ENCODE results near the gene BCAR1. TPM values are rescaled to one million over a fixed set of nuclear protein-coding genes. Genes with fewer than 3 reads are reported as not detected.

Gene BCAR1
- total RNA-seq, 3 donors from 2014 or later (not counting 1 experiment from before 2014, with no cell fraction given) = not detected

- Mint-ChIP-seq H3K4me1 (peaks cover 13 to 22% of the 10 kb centered on the region in 2 donors), H3K36me3 (peaks cover 18% of the 10 kb centered on the region), H3K9me3 (no peaks in the 10 kb centered on the region), H3K27me3 (ENCODE audit: low read depth in 2 of 2) (peaks cover 63 to 74% of the 10 kb centered on the region in 2 donors), H3K4me3 (peak overlapping the region; percentile 50), H3K27ac (no peak overlapping the region)
- no peak for DNase-seq
- peaks cover 2% of the 10 kb centered on the region for H3K9me3 ChIP-seq (ENCODE audit: control insufficient read depth, insufficient read depth, low read length)
- H3K36me3 ChIP-seq (ENCODE audit: control insufficient read depth, insufficient read depth, low read length) = peaks cover 8% of the 10 kb centered on the region
- no peak for TF ChIP-seq CTCF (IDR thresholded peaks at IDR 0.05)
- H3K4me3 ChIP-seq (ENCODE audit: low read length) = no peak overlapping the region
- H3K27me3 ChIP-seq (ENCODE audit: control insufficient read depth, insufficient read depth, low read length) = peaks cover 45% of the 10 kb centered on the region
- H3K27ac ChIP-seq (ENCODE audit: low read length) = no peak overlapping the region
- ATAC-seq = no peak
- peaks cover 19% of the 10 kb centered on the region for H3K4me1 ChIP-seq (ENCODE audit: control insufficient read depth, insufficient read depth, low read length)
- intact Hi-C loops (cut with micrococcal nuclease) = loop anchor here (5.0 kb wide), 1 partner anchor 35 kb away; no protein-coding TSS in a partner anchor
- 88% methylated on average over 5 of the region's 5 CpGs for WGBS (ENCODE audit: insufficient coverage)
Measured at GRCh38 chr16:75287708-75288107, 36.3 kb upstream of the BCAR1 start.

- H3K4me3 ChIP-seq (ENCODE audit: low read length) = no peak overlapping the region
- H3K36me3 ChIP-seq (ENCODE audit: control insufficient read depth, insufficient read depth, low read length) = peaks cover 2% of the 10 kb centered on the region
- TF ChIP-seq CTCF (IDR thresholded peaks at IDR 0.05) = no peak
- peaks cover 2% of the 10 kb centered on the region for H3K9me3 ChIP-seq (ENCODE audit: control insufficient read depth, insufficient read depth, low read length)
- no peak for DNase-seq
- no peak for ATAC-seq
- no peak overlapping the region for H3K27ac Mint-ChIP-seq
- H3K9me3 Mint-ChIP-seq = no peaks in the 10 kb centered on the region
- peaks cover 19% of the 10 kb centered on the region for H3K4me1 ChIP-seq (ENCODE audit: control insufficient read depth, insufficient read depth, low read length)
- H3K27me3 ChIP-seq (ENCODE audit: control insufficient read depth, insufficient read depth, low read length) = peaks cover 55% of the 10 kb centered on the region
- WGBS (ENCODE audit: insufficient coverage) = 97% methylated on average over 3 of the region's 6 CpGs
- H3K4me1 Mint-ChIP-seq = peaks cover 13 to 22% of the 10 kb centered on the region in 2 donors
- no peak overlapping the region for H3K4me3 Mint-ChIP-seq
- peaks cover 63 to 72% of the 10 kb centered on the region in 2 donors for H3K27me3 Mint-ChIP-seq (ENCODE audit: low read depth in 2 of 2)
- peaks cover 6% of the 10 kb centered on the region for H3K36me3 Mint-ChIP-seq
- H3K27ac ChIP-seq (ENCODE audit: low read length) = no peak overlapping the region
- intact Hi-C loops (cut with micrococcal nuclease) = loop anchor here (5.0 kb wide), 1 partner anchor 36 kb away; no protein-coding TSS in a partner anchor
Measured at GRCh38 chr16:75286389-75286788, 35.0 kb upstream of the BCAR1 start.

- Mint-ChIP-seq H3K27me3 (ENCODE audit: low read depth in 2 of 2) (peaks cover 64 to 74% of the 10 kb centered on the region in 2 donors), H3K4me1 (peaks cover 0 to 7% of the 10 kb centered on the region in 2 donors), H3K36me3 (no peaks in the 10 kb centered on the region), H3K4me3 (no peak overlapping the region), H3K27ac (no peak overlapping the region), H3K9me3 (no peaks in the 10 kb centered on the region)
- Histone ChIP-seq H3K27me3 (ENCODE audit: control insufficient read depth, insufficient read depth, low read length) (peaks cover 47% of the 10 kb centered on the region), H3K4me3 (ENCODE audit: low read length) (no peak overlapping the region), H3K4me1 (ENCODE audit: control insufficient read depth, insufficient read depth, low read length) (peaks cover 3% of the 10 kb centered on the region), H3K27ac (ENCODE audit: low read length) (no peak overlapping the region), H3K36me3 (ENCODE audit: control insufficient read depth, insufficient read depth, low read length) (no peaks in the 10 kb centered on the region), H3K9me3 (ENCODE audit: control insufficient read depth, insufficient read depth, low read length) (peaks cover 2% of the 10 kb centered on the region)
- no peak for TF ChIP-seq CTCF (IDR thresholded peaks at IDR 0.05)
- intact Hi-C loops (cut with micrococcal nuclease) = no loop called here
- WGBS (ENCODE audit: insufficient coverage) = 92% methylated on average over 11 of the region's 11 CpGs
- DNase-seq = no peak
- no peak for ATAC-seq
Measured at GRCh38 chr16:75282466-75283281, 31.2 kb upstream of the BCAR1 start.

Data from natural killer cell (primary cell).